Liver (tissue), 9 donors: ENCODE data around the gene NINJ1. TPM values are rescaled to one million over a fixed set of nuclear protein-coding genes. Genes with fewer than 3 reads are reported as not detected.

ENCODE experiments used
- DNase-seq: peaks from one replicate; pipeline ENCODE4 v3.0.0-alpha.2; 2017; ENCODE audit warnings: low spot score
- H3K27ac ChIP-seq, 2 donors: one replicate each; pipeline ENCODE4 v1.7.0; 2013; ENCODE audit warnings: inconsistent platforms in 2 of 2, low read length in 2 of 2, control low read depth in 1 of 2, low read depth in 1 of 2, mild to moderate bottlenecking in 1 of 2
- H3K27me3 ChIP-seq, 4 donors: one replicate each; pipeline versions ENCODE4 v1.6.1 to v1.7.0; 2013; ENCODE audit warnings: low read length in 3 of 4, inconsistent platforms in 1 of 4, mild to moderate bottlenecking in 1 of 4, moderate library complexity in 1 of 4; ENCODE audit not compliant: control insufficient read depth in 4 of 4, insufficient read depth in 4 of 4
- H3K36me3 ChIP-seq, 4 donors: one replicate each; pipeline versions ENCODE4 v1.6.1 to v1.7.0; 2013; ENCODE audit warnings: low read length in 3 of 4, mild to moderate bottlenecking in 3 of 4, low read depth in 1 of 4, moderate library complexity in 1 of 4; ENCODE audit not compliant: control insufficient read depth in 4 of 4, insufficient read depth in 3 of 4
- H3K4me1 ChIP-seq, 4 donors: one replicate each; pipeline versions ENCODE4 v1.6.1 to v1.7.0; 2013; ENCODE audit warnings: low read length in 3 of 4, mild to moderate bottlenecking in 3 of 4, moderate library complexity in 1 of 4; ENCODE audit not compliant: control insufficient read depth in 4 of 4, insufficient read depth in 4 of 4
- H3K4me3 ChIP-seq, 3 donors: one replicate each; pipeline versions ENCODE4 v1.6.1 to v1.7.0; 2013; ENCODE audit warnings: low read length in 3 of 3, control low read depth in 1 of 3, low read depth in 1 of 3, mild to moderate bottlenecking in 1 of 3
- H3K9ac ChIP-seq, 2 donors: one replicate each; pipeline ENCODE4 v1.7.0; 2013; ENCODE audit warnings: low read length in 2 of 2, mild to moderate bottlenecking in 2 of 2, moderate library complexity in 2 of 2, control low read depth in 1 of 2, low read depth in 1 of 2
- H3K9me3 ChIP-seq, 4 donors: one replicate each; pipeline versions ENCODE4 v1.6.1 to v1.7.0; 2013; ENCODE audit warnings: low read length in 3 of 4; ENCODE audit not compliant: control insufficient read depth in 4 of 4
- EGR1 ChIP-seq, 2 donors: IDR thresholded peaks; 2 replicates each; pipeline ENCODE4 v1.6.1; 2016 to 2018; ENCODE audit warnings: antibody characterized with exemption in 2 of 2, low read depth in 2 of 2
- FOXA1 ChIP-seq: IDR thresholded peaks from 2 replicates; pipeline ENCODE4 v1.6.1; 2016; ENCODE audit warnings: antibody characterized with exemption
- FOXA2 ChIP-seq: IDR thresholded peaks from 2 replicates; pipeline ENCODE4 v1.6.1; 2016; ENCODE audit warnings: antibody characterized with exemption
- GABPA ChIP-seq, 2 donors: IDR thresholded peaks in 1 of 2; conservative IDR thresholded peaks in 1 of 2; 2 replicates each; pipeline ENCODE4 v1.6.1; 2016; ENCODE audit warnings: antibody characterized with exemption in 2 of 2, mild to moderate bottlenecking in 1 of 2, moderate library complexity in 1 of 2
- HNF4A ChIP-seq, 2 donors: conservative IDR thresholded peaks; 2 replicates each; pipeline ENCODE4 v1.6.1; 2016; ENCODE audit warnings: antibody characterized with exemption in 2 of 2, mild to moderate bottlenecking in 2 of 2
- JUND ChIP-seq, 2 donors: IDR thresholded peaks; 2 replicates each; pipeline ENCODE4 v1.6.1; 2016; ENCODE audit warnings: antibody characterized with exemption in 2 of 2
- NR2F2 ChIP-seq: IDR thresholded peaks from 2 replicates; pipeline ENCODE4 v1.6.1; 2016; ENCODE audit warnings: antibody characterized with exemption
- RAD21 ChIP-seq, 2 donors: IDR thresholded peaks; 2 replicates each; pipeline ENCODE4 v1.6.1; 2016; ENCODE audit warnings: antibody characterized with exemption in 2 of 2, mild to moderate bottlenecking in 2 of 2
- RXRA ChIP-seq, 2 donors: IDR thresholded peaks; 2 replicates each; pipeline ENCODE4 v1.6.1; 2017 to 2018; ENCODE audit warnings: antibody characterized with exemption in 2 of 2, mild to moderate bottlenecking in 1 of 2
- SP1 ChIP-seq: IDR thresholded peaks from 2 replicates; pipeline ENCODE4 v1.6.1; 2018; ENCODE audit warnings: antibody characterized with exemption, mild to moderate bottlenecking
- WGBS: extraction: QIAGEN DNeasy Blood & Tissue Kit; methylation state at CpG from one replicate; pipeline ENCODE4 v1.1.7; 2013; 5-methylcytosine and 5-hydroxymethylcytosine counted together
- polyA plus RNA-seq, 2 donors: library from polyadenylated mRNA; stranded (reverse) in 1 of 2; unstranded in 1 of 2; fragments of 200-250 nt in 1 of 2; fragments of >200 nt in 1 of 2; fragmentation: Nextera tagmentation in 1 of 2; extraction: Ambion mirVana in 1 of 2; gene quantifications; one replicate each; pipeline versions ENCODE4 v1.2.1 to v1.2.3, GENCODE V29; 2013 to 2015
- total RNA-seq, 2 donors: library from RNA; depleted of rRNA; stranded (reverse); fragments of >200 nt; gene quantifications; one replicate each; pipeline ENCODE4 v1.2.3, GENCODE V29; 2014
- TF ChIP-seq, protein P1 (sequence below): IDR thresholded peaks from 2 replicates; pipeline ENCODE4 v1.6.1; 2016; ENCODE audit warnings: antibody characterized with exemption
- TF ChIP-seq, protein P2 (sequence below): fragments of 150-350 bp; IDR thresholded peaks from 2 replicates; pipeline ENCODE4 v1.5.1; 2017; ENCODE audit warnings: improper control_type of control experiment, low read depth, low read length; ENCODE audit not compliant: missing input control
- TF ChIP-seq, protein P3 (sequence below): IDR thresholded peaks from 2 replicates; pipeline ENCODE4 v1.6.1; 2016; ENCODE audit warnings: antibody characterized with exemption
- TF ChIP-seq, protein P4 (sequence below): IDR thresholded peaks from 2 replicates; pipeline ENCODE4 v1.6.1; 2016; ENCODE audit warnings: antibody characterized with exemption
- donor health status: healthy.
- donor health status: healthy.
- donor health status: healthy.
- donor health status: healthy.
- donor health status: healthy.

Gene NINJ1
- total and polyA plus RNA-seq, 4 donors: 31.2 to 72.1 (median 55.2) TPM

DNA sequence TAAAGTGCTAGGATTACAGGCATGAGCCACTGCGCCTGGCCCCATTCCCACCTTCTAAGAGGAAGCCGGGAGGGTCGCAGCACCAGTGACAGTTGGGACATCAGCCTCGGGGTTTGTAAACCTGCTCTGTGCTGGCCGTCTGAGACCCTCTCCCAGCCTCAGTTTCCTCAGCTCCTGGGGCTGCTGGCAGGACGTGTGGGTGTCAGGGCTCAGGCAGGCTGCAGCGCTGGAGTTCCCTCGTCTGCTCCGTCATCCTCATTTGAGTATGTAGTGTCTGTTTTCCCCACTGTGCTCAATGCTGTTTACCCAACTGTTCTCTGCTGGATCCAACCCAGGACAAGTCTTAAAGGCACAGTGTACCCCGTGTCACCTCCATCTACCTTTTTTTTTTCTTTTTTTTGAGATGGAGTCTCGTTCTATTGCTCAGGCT is 2.0 kb upstream of the NINJ1 start:
- Histone ChIP-seq H3K9ac (no peak overlapping the region), H3K27me3 (no peaks in the 10 kb centered on the region), H3K4me1 (peaks cover 13 to 41% (median 29%) of the 10 kb centered on the region in 4 donors), H3K4me3 (no peak overlapping the region), H3K27ac (peak overlapping the region in 1 of 2 donors; percentile 43), H3K9me3 (peaks cover 0 to 2% (median 0%) of the 10 kb centered on the region in 4 donors), H3K36me3 (no peaks in the 10 kb centered on the region)
- WGBS: 23% methylated on average over 11 of the region's 11 CpGs
- TF ChIP-seq FOXA2 (peak; percentile 78), HNF4A (conservative IDR thresholded peaks at IDR 0.05) (no peak), RAD21 (IDR thresholded peaks at IDR 0.05) (no peak), RXRA (IDR thresholded peaks at IDR 0.05) (peak in 1 of 2 donors; percentile 28), FOXA1 (peak; percentile 80), SP1 (peak; percentile 31)
- TF ChIP-seq, protein P1, sequence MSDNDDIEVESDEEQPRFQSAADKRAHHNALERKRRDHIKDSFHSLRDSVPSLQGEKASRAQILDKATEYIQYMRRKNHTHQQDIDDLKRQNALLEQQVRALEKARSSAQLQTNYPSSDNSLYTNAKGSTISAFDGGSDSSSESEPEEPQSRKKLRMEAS: no peak
- no peak for DNase-seq

DNA sequence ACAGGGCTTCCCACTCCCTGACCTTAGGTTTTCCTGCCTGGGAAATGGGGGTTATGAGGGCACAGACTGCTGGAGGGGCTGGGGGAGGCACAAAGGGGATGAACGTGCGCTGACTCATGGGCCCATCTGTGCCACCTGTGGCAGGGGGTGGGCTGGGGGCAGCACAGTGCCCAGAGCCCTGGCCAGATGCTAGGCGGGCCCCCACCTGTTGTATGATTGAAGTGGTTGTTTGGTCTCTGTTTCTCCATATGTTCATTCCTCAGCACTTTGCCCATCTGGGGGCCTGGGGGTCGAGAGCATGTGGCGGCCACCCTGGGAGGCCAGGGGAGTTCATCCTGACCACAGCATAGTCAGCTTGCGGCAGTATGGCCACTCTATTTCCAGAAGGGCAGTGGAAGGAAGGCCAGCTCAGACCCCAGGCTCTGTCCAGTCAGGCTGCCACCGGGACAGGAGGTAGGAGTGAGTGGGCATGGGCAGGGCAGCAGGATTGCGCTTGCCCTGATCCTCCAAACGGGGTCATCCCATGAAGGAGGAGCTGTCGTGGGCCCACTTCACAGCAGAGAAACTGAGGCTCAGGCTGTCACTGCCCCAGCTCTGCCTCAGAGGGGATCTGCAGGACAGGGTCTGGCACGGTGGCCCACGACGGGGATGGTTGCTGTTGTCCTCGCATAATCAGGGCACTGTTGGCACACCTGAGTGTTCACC is 841 bp upstream of the NINJ1 start:
- Histone ChIP-seq H3K9me3 (peaks cover 0 to 2% (median 0%) of the 10 kb centered on the region in 4 donors), H3K27ac (peak overlapping the region; percentile 89 to 95), H3K4me3 (peak overlapping the region; percentile 49 to 76 (median 65)), H3K27me3 (no peaks in the 10 kb centered on the region), H3K9ac (peak overlapping the region; percentile 67 to 79), H3K4me1 (peaks cover 13 to 52% (median 37%) of the 10 kb centered on the region in 4 donors), H3K36me3 (no peaks in the 10 kb centered on the region)
- 81% methylated on average over 14 of the region's 14 CpGs for WGBS
- no peak for DNase-seq
- no peak for TF ChIP-seq GABPA (IDR thresholded peaks at IDR 0.05 in 1 of 2, conservative IDR thresholded peaks at IDR 0.05 in 1 of 2)
- TF ChIP-seq RXRA (IDR thresholded peaks at IDR 0.05): no peak
- TF ChIP-seq NR2F2: no peak
- TF ChIP-seq, protein P1: no peak
- no peak for TF ChIP-seq FOXA1
- TF ChIP-seq, protein P2, sequence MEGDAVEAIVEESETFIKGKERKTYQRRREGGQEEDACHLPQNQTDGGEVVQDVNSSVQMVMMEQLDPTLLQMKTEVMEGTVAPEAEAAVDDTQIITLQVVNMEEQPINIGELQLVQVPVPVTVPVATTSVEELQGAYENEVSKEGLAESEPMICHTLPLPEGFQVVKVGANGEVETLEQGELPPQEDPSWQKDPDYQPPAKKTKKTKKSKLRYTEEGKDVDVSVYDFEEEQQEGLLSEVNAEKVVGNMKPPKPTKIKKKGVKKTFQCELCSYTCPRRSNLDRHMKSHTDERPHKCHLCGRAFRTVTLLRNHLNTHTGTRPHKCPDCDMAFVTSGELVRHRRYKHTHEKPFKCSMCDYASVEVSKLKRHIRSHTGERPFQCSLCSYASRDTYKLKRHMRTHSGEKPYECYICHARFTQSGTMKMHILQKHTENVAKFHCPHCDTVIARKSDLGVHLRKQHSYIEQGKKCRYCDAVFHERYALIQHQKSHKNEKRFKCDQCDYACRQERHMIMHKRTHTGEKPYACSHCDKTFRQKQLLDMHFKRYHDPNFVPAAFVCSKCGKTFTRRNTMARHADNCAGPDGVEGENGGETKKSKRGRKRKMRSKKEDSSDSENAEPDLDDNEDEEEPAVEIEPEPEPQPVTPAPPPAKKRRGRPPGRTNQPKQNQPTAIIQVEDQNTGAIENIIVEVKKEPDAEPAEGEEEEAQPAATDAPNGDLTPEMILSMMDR: no peak
- TF ChIP-seq, protein P3, sequence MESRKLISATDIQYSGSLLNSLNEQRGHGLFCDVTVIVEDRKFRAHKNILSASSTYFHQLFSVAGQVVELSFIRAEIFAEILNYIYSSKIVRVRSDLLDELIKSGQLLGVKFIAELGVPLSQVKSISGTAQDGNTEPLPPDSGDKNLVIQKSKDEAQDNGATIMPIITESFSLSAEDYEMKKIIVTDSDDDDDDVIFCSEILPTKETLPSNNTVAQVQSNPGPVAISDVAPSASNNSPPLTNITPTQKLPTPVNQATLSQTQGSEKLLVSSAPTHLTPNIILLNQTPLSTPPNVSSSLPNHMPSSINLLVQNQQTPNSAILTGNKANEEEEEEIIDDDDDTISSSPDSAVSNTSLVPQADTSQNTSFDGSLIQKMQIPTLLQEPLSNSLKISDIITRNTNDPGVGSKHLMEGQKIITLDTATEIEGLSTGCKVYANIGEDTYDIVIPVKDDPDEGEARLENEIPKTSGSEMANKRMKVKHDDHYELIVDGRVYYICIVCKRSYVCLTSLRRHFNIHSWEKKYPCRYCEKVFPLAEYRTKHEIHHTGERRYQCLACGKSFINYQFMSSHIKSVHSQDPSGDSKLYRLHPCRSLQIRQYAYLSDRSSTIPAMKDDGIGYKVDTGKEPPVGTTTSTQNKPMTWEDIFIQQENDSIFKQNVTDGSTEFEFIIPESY: no peak
- TF ChIP-seq, protein P4, sequence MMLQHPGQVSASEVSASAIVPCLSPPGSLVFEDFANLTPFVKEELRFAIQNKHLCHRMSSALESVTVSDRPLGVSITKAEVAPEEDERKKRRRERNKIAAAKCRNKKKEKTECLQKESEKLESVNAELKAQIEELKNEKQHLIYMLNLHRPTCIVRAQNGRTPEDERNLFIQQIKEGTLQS: no peak
- no peak for TF ChIP-seq HNF4A (conservative IDR thresholded peaks at IDR 0.05)
- no peak for TF ChIP-seq SP1
- TF ChIP-seq EGR1 (IDR thresholded peaks at IDR 0.05; ENCODE audit: low read depth in 2 of 2): no peak
- TF ChIP-seq JUND (IDR thresholded peaks at IDR 0.05): no peak
